Neutrophil (primary cell): ENCODE results near the gene MMP25.
A peak's percentile ranks its signal among the peaks of the same experiment; 100 is the strongest.

ENCODE experiments used
- H3K27ac ChIP-seq: fragments of 200-600 bp; sonication (generic); 2 replicates; pipeline ENCODE4 v1.5.1; 2016; ENCODE audit warnings: mild to moderate bottlenecking, moderate library complexity
- H3K27me3 ChIP-seq: fragments of 200-600 bp; sonication (generic); 2 replicates; pipeline ENCODE4 v1.6.0; 2016; ENCODE audit warnings: mild to moderate bottlenecking
- H3K36me3 ChIP-seq: fragments of 200-600 bp; sonication (generic); 2 replicates; pipeline ENCODE4 v1.5.1; 2017
- H3K4me1 ChIP-seq, 2 experiments: fragments of 200-600 bp in 1 of 2; sonication (generic) in 1 of 2; 1 replicate in 1 of 2; 2 replicates in 1 of 2; pipeline versions ENCODE4 v1.5.1 to v1.6.1; 2013 to 2016; ENCODE audit warnings: low read depth in 1 of 2, low read length in 1 of 2, mild to moderate bottlenecking in 1 of 2, moderate library complexity in 1 of 2; ENCODE audit not compliant: control insufficient read depth in 1 of 2, insufficient read depth in 1 of 2
- H3K4me3 ChIP-seq, 2 experiments: fragments of 200-600 bp in 1 of 2; sonication (generic) in 1 of 2; 1 replicate in 1 of 2; 2 replicates in 1 of 2; pipeline ENCODE4 v1.5.1; 2013 to 2016; ENCODE audit warnings: low read depth in 1 of 2, low read length in 1 of 2, mild to moderate bottlenecking in 1 of 2, moderate library complexity in 1 of 2
- H3K9me3 ChIP-seq: fragments of 200-600 bp; sonication (generic); 2 replicates; pipeline ENCODE4 v1.5.1; 2016
- CTCF ChIP-seq: fragments of 200-600 bp; sonication (generic); IDR thresholded peaks from 2 replicates; pipeline ENCODE4 v1.5.1; 2016; ENCODE audit warnings: antibody characterized with exemption

Gene MMP25

DNA sequence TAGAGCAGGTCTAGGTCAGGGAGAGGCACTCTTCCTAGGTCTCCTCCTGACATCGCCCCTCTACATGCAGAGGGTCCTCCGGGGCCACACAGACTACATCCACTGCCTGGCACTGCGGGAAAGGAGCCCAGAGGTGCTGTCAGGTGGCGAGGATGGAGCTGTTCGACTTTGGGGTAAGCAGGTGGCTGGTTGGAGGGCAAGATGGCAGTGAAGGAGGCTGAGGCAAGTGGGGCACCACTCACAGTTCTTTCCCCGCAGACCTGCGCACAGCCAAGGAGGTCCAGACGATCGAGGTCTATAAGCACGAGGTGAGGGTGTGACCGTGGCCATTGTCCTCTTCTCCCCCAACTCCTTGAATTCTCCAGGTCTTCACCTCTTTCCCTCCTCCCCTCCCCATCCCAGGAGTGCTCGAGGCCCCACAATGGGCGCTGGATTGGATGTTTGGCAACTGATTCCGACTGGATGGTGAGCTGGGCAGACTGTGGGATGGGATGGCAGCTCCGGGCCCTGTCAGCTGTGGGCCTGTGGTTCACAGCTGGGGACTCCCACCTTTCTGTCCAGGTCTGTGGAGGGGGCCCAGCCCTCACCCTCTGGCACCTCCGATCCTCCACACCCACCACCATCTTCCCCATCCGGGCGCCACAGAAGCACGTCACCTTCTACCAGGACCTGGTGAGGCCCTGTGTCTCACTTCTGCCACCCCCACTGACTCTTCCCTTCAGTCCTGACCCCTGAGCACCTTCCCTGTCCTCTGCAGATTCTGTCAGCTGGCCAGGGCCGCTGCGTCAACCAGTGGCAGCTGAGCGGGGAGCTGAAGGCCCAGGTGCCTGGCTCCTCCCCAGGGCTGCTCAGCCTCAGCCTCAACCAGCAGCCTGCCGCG lies 19.5 kb upstream of the MMP25 start:
- peaks cover 7% of the 10 kb centered on the region for H3K36me3 ChIP-seq
- peaks cover 35% of the 10 kb centered on the region for H3K27me3 ChIP-seq
- no peak overlapping the region for H3K4me3 ChIP-seq
- H3K27ac ChIP-seq = no peak overlapping the region
- TF ChIP-seq CTCF = no peak
- H3K9me3 ChIP-seq = no peaks in the 10 kb centered on the region
- peaks cover 56 to 73% of the 10 kb centered on the region in 2 experiments for H3K4me1 ChIP-seq

DNA sequence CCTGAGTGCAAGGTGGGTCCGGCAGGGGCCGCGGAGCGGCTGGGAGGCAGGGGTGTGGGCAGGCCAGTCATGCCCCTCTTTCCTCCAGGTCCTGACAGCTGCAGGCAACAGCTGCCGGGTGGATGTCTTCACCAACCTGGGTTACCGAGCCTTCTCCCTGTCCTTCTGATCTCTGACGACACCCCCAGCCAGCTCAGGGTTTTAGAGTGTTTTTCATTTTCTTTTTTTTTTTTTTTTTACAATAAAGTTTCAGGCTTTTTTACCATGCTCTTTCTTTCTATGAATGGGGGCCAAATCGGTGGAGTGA lies 18.9 kb upstream of the MMP25 start:
- Histone ChIP-seq H3K36me3 (peaks cover 1% of the 10 kb centered on the region), H3K27ac (no peak overlapping the region), H3K4me1 (peaks cover 54 to 72% of the 10 kb centered on the region in 2 experiments), H3K9me3 (no peaks in the 10 kb centered on the region), H3K4me3 (no peak overlapping the region), H3K27me3 (peaks cover 41% of the 10 kb centered on the region)
- TF ChIP-seq CTCF = no peak

DNA sequence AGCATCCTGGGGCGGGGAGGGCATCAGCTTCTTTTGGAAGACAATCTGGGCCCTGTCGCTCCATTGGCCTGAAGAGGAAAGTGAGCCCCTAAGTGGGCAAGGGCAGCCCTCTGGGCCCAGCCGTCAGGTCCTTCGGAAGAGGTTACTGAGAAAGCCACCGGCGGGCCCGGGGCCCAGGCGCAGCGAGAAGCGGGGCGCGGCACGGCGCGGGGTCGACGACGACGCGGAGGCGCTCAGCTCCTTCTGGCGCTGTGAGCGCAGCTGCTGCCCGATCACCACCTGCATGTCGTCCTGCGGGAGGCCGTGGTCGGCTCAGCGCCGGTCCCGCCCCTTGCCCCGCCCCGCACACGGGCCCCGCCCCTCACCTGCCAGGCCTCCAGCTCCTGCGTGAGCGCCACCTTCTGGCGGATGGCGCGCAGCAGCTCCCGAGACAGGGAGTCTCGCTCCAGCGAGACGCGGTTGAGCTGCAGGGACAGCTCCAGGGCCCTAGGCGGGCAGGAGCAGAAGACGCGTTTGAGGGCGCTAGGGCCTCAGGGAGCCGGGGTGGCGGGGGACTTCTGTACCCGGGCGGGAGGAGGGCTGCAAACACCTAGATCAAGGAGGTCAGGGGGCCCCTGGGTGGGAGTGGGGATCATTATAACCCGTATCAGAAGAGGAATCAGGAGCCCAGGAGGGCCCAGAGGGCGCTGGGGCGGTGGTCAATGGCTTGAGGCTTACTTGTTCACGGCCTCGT lies 18.2 kb upstream of the MMP25 start:
- peaks cover 46 to 70% of the 10 kb centered on the region in 2 experiments for H3K4me1 ChIP-seq

DNA sequence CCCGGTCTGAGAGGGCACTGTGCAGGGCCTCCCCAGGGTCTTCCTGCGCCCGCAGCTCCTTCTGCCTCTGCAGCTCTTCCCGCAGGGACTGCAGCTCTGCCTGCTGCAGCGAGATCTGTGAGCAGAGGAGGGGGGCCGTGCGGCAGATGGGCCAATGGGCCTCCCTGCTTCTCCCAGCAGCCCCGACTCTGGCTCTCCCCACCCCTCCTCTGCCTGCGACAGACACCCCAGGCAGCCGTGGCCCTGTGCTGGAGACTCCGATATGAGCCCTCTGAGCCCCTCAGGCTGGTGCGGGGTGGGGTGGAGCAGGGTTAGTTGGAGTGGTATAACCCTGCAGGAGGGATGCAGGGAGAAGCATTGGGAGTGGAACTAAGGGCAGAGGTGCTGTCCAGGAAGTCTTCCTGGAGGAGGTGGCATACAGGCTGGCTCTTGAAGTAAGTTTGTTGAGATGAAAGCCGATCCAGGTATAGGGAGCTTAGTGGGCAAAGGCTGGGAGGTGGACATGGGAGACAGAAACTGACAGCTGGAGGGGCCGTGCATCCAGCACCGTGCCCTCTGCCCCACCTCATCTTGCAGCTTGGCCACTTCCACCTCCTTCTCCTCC lies 17.5 kb upstream of the MMP25 start:
- H3K9me3 ChIP-seq = no peaks in the 10 kb centered on the region
- TF ChIP-seq CTCF = no peak
- no peaks in the 10 kb centered on the region for H3K36me3 ChIP-seq
- H3K27ac ChIP-seq = no peak overlapping the region
- H3K27me3 ChIP-seq = peaks cover 55% of the 10 kb centered on the region
- H3K4me1 ChIP-seq = peaks cover 44 to 64% of the 10 kb centered on the region in 2 experiments
- peak overlapping the region; percentile 46 to 59 for H3K4me3 ChIP-seq

More for the DNA sequence above, 18.2 kb upstream of the MMP25 start:
- H3K36me3 ChIP-seq = no peaks in the 10 kb centered on the region
- H3K27me3 ChIP-seq = peaks cover 48% of the 10 kb centered on the region
- peak overlapping the region; percentile 23 to 59 for H3K4me3 ChIP-seq
- peak overlapping the region; percentile 58 for H3K27ac ChIP-seq
- no peaks in the 10 kb centered on the region for H3K9me3 ChIP-seq
- peak; percentile 99 for TF ChIP-seq CTCF

- Histone ChIP-seq H3K9me3 (no peaks in the 10 kb centered on the region), H3K36me3 (no peaks in the 10 kb centered on the region), H3K27ac (peak overlapping the region; percentile 47), H3K4me1 (peaks cover 46 to 65% of the 10 kb centered on the region in 2 experiments), H3K27me3 (peaks cover 60% of the 10 kb centered on the region), H3K4me3 (peak overlapping the region; percentile 46 to 59)
- TF ChIP-seq CTCF = no peak
Measured at GRCh38 chr16:3029491-3030221, 16.7 kb upstream of the MMP25 start.
